ENCODE results near the gene ABCB10.
"Not testable (repeated sequence)": the region's sequence is repeated elsewhere in the genome, so short reads cannot be mapped to it uniquely, and the experiment has no call there.

Gene ABCB10

DNA sequence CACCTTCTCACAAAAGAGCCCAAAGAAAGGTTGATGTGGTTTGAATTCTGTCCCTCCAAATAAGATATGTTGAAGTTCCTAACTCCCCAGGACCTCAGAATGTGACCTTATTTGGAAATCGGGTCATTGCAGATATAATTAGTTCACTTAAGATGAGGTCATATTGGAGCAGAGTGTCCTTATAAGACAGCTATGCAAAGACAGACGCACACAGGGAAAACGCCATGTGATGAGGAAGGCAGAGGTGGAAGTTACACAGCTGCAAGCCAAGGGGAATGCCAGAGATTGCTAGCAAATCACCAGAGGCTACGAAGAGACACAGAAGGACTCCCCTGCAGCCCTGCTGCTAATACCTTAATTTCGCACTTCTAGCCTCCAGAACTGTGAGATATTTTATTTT is 5.2 kb upstream of the ABCB10 start:
- TF ChIP-seq MYC (IDR thresholded peaks at IDR 0.05; ENCODE audit: low read depth, low read length) (no peak), MAX (IDR thresholded peaks at IDR 0.05; ENCODE audit: low read depth, low read length) (no peak), POLR2A (IDR thresholded peaks at IDR 0.05; ENCODE audit: extremely low read depth, insufficient read length) (no peak)
- TF ChIP-seq, protein P1, sequence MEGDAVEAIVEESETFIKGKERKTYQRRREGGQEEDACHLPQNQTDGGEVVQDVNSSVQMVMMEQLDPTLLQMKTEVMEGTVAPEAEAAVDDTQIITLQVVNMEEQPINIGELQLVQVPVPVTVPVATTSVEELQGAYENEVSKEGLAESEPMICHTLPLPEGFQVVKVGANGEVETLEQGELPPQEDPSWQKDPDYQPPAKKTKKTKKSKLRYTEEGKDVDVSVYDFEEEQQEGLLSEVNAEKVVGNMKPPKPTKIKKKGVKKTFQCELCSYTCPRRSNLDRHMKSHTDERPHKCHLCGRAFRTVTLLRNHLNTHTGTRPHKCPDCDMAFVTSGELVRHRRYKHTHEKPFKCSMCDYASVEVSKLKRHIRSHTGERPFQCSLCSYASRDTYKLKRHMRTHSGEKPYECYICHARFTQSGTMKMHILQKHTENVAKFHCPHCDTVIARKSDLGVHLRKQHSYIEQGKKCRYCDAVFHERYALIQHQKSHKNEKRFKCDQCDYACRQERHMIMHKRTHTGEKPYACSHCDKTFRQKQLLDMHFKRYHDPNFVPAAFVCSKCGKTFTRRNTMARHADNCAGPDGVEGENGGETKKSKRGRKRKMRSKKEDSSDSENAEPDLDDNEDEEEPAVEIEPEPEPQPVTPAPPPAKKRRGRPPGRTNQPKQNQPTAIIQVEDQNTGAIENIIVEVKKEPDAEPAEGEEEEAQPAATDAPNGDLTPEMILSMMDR (IDR thresholded peaks at IDR 0.05; ENCODE audit: low read depth, low read length): no peak
- H3K4me3 ChIP-seq (ENCODE audit: low read depth, low read length): no peak overlapping the region
- peak; percentile 41 for DNase-seq (ENCODE audit: low read depth)

DNA sequence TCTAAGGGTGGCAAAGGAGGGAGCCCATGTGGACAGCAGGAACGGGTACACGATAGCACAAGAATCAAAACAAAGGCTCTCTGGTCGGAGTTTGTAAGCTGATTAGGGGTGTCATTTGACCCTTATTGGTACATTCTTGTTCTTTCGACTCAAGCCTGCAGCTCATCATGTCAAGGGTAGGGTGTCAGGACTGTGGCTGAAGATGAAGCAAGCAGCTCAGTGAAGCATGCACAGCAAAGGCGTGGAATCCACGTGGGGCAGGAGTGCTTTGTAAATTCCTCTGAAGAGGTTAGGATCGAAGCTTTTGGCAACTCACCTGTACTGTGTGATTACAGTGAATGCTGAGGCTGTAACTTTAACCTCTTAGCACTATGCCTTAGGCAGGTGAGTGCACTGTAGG is 4.7 kb upstream of the ABCB10 start:
- no peak overlapping the region for H3K4me3 ChIP-seq (ENCODE audit: low read depth, low read length)
- TF ChIP-seq POLR2A (IDR thresholded peaks at IDR 0.05; ENCODE audit: extremely low read depth, insufficient read length): no peak
- TF ChIP-seq, protein P1 (IDR thresholded peaks at IDR 0.05; ENCODE audit: low read depth, low read length): no peak
- TF ChIP-seq MYC (IDR thresholded peaks at IDR 0.05; ENCODE audit: low read depth, low read length): no peak
- TF ChIP-seq MAX (IDR thresholded peaks at IDR 0.05; ENCODE audit: low read depth, low read length): no peak
- DNase-seq (ENCODE audit: low read depth): no peak

DNA sequence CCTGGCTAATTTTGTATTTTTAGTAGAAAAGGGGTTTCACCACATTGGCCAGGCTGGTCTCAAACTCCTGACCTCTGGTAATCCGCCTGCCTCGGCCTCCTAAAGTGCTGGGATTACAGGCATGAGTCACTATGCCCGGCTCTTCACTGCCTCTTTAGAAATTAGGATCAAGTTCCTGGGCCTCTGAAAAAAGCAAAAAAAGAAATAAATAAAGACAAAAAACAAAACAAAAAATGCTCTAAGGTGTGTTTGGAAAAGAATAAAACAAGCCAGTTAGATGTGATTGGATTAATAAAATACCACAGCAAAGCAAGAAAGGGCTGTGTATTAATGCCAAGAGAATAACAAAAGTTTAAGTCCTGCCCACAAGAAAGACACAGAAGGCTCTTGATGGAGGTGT is 4.2 kb upstream of the ABCB10 start:
- TF ChIP-seq, protein P1 (IDR thresholded peaks at IDR 0.05; ENCODE audit: low read depth, low read length): no peak
- TF ChIP-seq MYC (IDR thresholded peaks at IDR 0.05; ENCODE audit: low read depth, low read length) (no peak), MAX (IDR thresholded peaks at IDR 0.05; ENCODE audit: low read depth, low read length) (no peak), POLR2A (IDR thresholded peaks at IDR 0.05; ENCODE audit: extremely low read depth, insufficient read length) (no peak)
- DNase-seq (ENCODE audit: low read depth): no peak
- no peak overlapping the region for H3K4me3 ChIP-seq (ENCODE audit: low read depth, low read length)

DNA sequence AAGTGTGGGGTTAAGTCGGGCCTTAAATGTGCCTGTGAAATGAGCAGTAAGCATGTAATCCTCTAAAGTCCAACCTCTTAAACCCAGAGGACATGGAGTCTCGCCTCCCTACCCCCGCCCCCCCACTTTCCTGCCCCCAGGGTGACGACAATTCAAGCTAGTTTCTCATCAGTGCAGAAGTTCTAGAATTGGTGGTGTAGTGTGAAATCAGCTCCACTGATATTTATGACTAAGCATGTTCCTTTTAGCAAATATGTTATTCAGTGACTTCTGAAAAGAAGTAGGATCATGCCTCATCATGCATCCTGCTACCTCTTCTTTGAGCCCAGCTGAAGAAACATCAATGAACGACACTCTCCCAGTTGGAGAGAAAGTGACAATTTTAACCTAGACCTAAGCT is 2.6 kb upstream of the ABCB10 start:
- TF ChIP-seq MYC (IDR thresholded peaks at IDR 0.05; ENCODE audit: low read depth, low read length): no peak
- TF ChIP-seq, protein P1 (IDR thresholded peaks at IDR 0.05; ENCODE audit: low read depth, low read length): no peak
- TF ChIP-seq POLR2A (IDR thresholded peaks at IDR 0.05; ENCODE audit: extremely low read depth, insufficient read length): no peak
- TF ChIP-seq MAX (IDR thresholded peaks at IDR 0.05; ENCODE audit: low read depth, low read length): no peak
- H3K4me3 ChIP-seq (ENCODE audit: low read depth, low read length): no peak overlapping the region
- DNase-seq (ENCODE audit: low read depth): no peak

DNA sequence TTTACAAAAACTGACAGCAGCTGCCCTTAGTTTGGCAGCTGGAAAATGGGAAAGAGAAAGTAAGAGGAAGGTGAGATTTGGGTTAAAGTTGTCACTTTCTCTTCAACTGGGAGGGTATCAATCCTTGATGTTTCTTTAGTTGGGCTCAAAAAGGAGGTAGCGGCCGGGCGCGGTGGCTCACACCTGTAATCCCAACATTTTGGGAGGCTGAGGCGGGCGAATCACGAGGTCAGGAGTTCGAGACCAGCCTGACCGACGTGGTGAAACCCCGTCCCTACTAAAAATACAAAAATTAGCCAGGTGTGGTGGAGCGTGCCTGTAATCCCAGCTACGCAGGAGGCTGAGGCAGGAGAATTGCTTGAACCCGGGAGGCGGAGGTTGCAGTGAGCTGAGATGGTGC is 1.6 kb upstream of the ABCB10 start:
- peak overlapping the region; percentile 68 for H3K4me3 ChIP-seq (ENCODE audit: low read depth, low read length)
- DNase-seq (ENCODE audit: low read depth): not testable (repeated sequence)

DNA sequence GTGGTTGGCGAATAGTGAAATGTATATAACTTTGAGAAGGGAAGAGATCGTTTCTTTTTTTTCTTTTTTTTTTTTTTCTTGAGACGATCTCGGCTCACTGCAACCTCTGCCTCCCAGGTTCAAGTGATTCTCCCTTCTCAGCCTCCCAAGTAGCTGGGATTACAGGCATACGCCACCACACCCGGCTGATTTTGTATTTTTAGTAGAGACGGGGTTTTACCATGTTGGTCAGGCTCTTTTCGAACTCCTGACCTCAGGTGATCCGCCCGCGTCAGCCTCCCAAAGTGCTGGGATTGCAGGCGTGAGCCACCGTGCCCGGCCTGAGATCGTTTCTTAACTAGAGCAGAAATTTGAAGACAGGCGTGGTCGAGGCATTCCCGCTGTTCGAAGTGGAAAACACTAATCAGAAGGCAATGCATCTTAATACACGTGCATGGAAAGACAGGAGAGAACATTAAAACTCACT is 862 bp upstream of the ABCB10 start:
- not testable (repeated sequence) for DNase-seq (ENCODE audit: low read depth)
- peak overlapping the region; percentile 68 for H3K4me3 ChIP-seq (ENCODE audit: low read depth, low read length)

GRCh38 chr1:229557913-229558414 is 543 bp downstream of the ABCB10 start:
- DNase-seq (ENCODE audit: low read depth): peak; percentile 64
- 0 out of 2 replicates have a peak, but pooled peaks have one; percentile 11 for TF ChIP-seq MYC (IDR thresholded peaks at IDR 0.05; ENCODE audit: low read depth, low read length)
- TF ChIP-seq, protein P1 (IDR thresholded peaks at IDR 0.05; ENCODE audit: low read depth, low read length): no peak
- peak overlapping the region; percentile 99 for H3K4me3 ChIP-seq (ENCODE audit: low read depth, low read length)

All from NB4 (cell line).